ENCODE measurements around the gene EIF3L. TPM values are rescaled to one million over a fixed set of nuclear protein-coding genes. Genes with fewer than 3 reads are reported as not detected.

The EIF3L gene
- total and polyA plus RNA-seq, 2 donors (not counting 3 experiments of a cell fraction or from before 2014, with no cell fraction given) = 479 to 601 TPM

DNA sequence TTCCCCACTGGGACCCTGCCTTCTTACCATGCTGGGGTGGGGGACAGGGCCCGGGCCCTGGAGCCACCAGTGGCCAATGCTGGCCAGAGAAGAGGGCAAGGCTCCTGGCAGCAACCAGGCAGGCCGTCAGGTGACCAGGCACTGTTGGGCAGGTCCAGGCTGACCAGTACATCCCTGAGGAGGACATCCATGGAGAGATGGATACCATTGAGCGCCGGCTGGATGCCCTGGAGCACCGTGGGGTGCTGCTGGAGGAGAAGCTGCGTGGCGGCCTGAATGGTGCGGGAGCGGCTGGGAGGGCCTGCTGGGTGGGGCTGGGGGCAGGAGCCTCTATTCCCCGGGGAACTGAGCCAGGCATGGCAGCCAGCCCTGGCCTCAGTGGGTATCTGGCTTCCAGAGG lies 83.2 kb downstream of the EIF3L start:
- dilution Hi-C loops (cut with MboI; ENCODE audit: extremely low pct_ligation_motif_present, low sequenced_read_pairs) = no loop called here
- DNase-seq (ENCODE audit: low read depth, low spot score) (no peak), FAIRE-seq (no peak)
- H3K36me3 ChIP-seq (ENCODE audit: control insufficient read depth in 2 of 2, extremely low read depth in 1 of 2, insufficient read depth in 2 of 2, low read length in 2 of 2) = peaks cover 0 to 26% of the 10 kb centered on the region in 2 experiments
- no peaks in the 10 kb centered on the region for H3K9me3 ChIP-seq (replicated peaks; ENCODE audit: control insufficient read depth, insufficient read depth, low read length)
- peaks cover 29% of the 10 kb centered on the region for H3K4me1 ChIP-seq (ENCODE audit: control insufficient read depth, extremely low read depth, insufficient read depth, low read length)
- no peaks in the 10 kb centered on the region for H3K27me3 ChIP-seq (ENCODE audit: control insufficient read depth in 2 of 2, insufficient read depth in 2 of 2, low read length in 2 of 2)
- BruUV-seq (replicated peaks) = no TSS peak
- no peaks in the 10 kb centered on the region for H3K79me2 ChIP-seq (ENCODE audit: control insufficient read depth, insufficient read depth, low read length)
- ChIA-PET CTCF (interaction anchor here (2.3 to 4.7 kb wide), 3 partner anchors 27 to 114 kb away, joined by 17 to 48 read pairs (median 21); partner anchors contain the start of gene MICALL1), POLR2A (no interaction called here)
- H3K4me3 ChIP-seq (replicated peaks in 1 of 3; ENCODE audit: insufficient read depth in 1 of 3, low read depth in 1 of 3, low read length in 3 of 3) = no peak overlapping the region
- intact Hi-C loops (cut with micrococcal nuclease) = no loop called here
- H3K4me2 ChIP-seq (ENCODE audit: insufficient read depth, low read length) = no peak overlapping the region
- no peaks in the 10 kb centered on the region for H3K9me1 ChIP-seq (replicated peaks; ENCODE audit: control insufficient read depth, extremely low read depth, insufficient read depth, low read length)
- H2AFZ ChIP-seq (ENCODE audit: low read depth, low read length) = no peak overlapping the region
- H3K9ac ChIP-seq (replicated peaks; ENCODE audit: extremely low read depth, insufficient read depth, low read length) = no peak overlapping the region
- TF ChIP-seq POLR2AphosphoS5 (IDR thresholded peaks at IDR 0.05; ENCODE audit: insufficient read depth, low read depth, low read length) (no peak), JUN (IDR thresholded peaks at IDR 0.05; ENCODE audit: borderline replicate concordance, insufficient read depth, insufficient read length, low read depth) (no peak), MYC (IDR thresholded peaks at IDR 0.05; ENCODE audit: low read depth, low read length) (no peak), POLR2A (IDR thresholded peaks at IDR 0.05; ENCODE audit: low read depth, low read length) (no peak), GATA2 (IDR thresholded peaks at IDR 0.05; ENCODE audit: insufficient read depth, insufficient read length, low read depth, low read length) (no peak)
- TF ChIP-seq, protein P1, sequence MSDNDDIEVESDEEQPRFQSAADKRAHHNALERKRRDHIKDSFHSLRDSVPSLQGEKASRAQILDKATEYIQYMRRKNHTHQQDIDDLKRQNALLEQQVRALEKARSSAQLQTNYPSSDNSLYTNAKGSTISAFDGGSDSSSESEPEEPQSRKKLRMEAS (IDR thresholded peaks at IDR 0.05; ENCODE audit: insufficient read depth, insufficient read length) = no peak
- no peak overlapping the region for H3K27ac ChIP-seq (ENCODE audit: insufficient read depth, low read depth, low read length)
- no peaks in the 10 kb centered on the region for H4K20me1 ChIP-seq (replicated peaks; ENCODE audit: control insufficient read depth, extremely low read depth, insufficient read depth, low read length)

DNA sequence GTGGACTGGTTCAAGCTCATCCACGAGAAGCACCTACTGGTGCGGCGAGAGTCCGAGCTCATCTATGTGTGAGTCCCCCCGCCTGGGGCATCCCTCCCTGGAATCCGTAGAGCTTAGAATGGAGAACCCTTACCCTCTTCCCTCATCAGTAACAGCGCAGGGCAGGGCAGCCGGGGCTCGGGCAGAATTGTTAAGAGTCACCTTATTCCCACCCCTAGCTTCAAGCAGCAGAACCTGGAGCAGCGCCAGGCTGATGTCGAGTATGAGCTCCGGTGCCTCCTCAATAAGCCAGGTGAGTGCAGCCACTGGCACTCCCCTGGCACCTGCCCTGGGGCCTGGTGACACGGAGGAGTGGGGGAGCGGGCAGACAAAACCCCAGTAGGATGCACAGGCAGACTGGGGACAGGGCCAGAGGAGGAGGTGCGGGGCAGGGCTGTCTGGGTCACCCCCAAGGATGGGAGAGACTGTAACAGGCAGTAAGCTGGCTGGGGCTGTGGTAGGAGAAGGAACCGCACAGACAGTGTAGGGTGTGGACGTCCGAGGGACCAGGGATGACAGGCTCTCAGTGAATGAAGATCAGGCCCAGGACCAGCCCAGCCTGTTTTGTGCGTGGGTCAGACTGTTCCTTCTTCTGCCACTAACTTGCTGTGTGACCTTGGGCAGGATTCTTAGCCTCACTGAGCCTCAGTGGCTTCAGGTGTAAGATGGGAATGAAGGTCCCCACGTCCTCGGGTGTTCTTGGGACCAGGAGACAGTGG lies 83.8 kb downstream of the EIF3L start:
- Histone ChIP-seq H3K9me3 (replicated peaks; ENCODE audit: control insufficient read depth, insufficient read depth, low read length) (no peaks in the 10 kb centered on the region), H3K9ac (replicated peaks; ENCODE audit: extremely low read depth, insufficient read depth, low read length) (no peak overlapping the region), H3K79me2 (ENCODE audit: control insufficient read depth, insufficient read depth, low read length) (no peaks in the 10 kb centered on the region), H3K4me2 (ENCODE audit: insufficient read depth, low read length) (no peak overlapping the region), H4K20me1 (replicated peaks; ENCODE audit: control insufficient read depth, extremely low read depth, insufficient read depth, low read length) (no peaks in the 10 kb centered on the region), H3K4me3 (replicated peaks in 1 of 3; ENCODE audit: insufficient read depth in 1 of 3, low read depth in 1 of 3, low read length in 3 of 3) (no peak overlapping the region), H3K4me1 (ENCODE audit: control insufficient read depth, extremely low read depth, insufficient read depth, low read length) (peaks cover 29% of the 10 kb centered on the region), H3K36me3 (ENCODE audit: control insufficient read depth in 2 of 2, extremely low read depth in 1 of 2, insufficient read depth in 2 of 2, low read length in 2 of 2) (peaks cover 0 to 26% of the 10 kb centered on the region in 2 experiments), H2AFZ (ENCODE audit: low read depth, low read length) (no peak overlapping the region), H3K27me3 (ENCODE audit: control insufficient read depth in 2 of 2, insufficient read depth in 2 of 2, low read length in 2 of 2) (no peaks in the 10 kb centered on the region), H3K9me1 (replicated peaks; ENCODE audit: control insufficient read depth, extremely low read depth, insufficient read depth, low read length) (no peaks in the 10 kb centered on the region), H3K27ac (ENCODE audit: insufficient read depth, low read depth, low read length) (no peak overlapping the region)
- intact Hi-C loops (cut with micrococcal nuclease) = no loop called here
- ChIA-PET POLR2A (interaction anchor here (0.5 to 0.6 kb wide), 2 partner anchors 13 to 373 kb away, joined by 3 read pairs; no protein-coding TSS in a partner anchor), CTCF (interaction anchor here (1.6 to 4.7 kb wide), 6 partner anchors 13 to 116 kb away, joined by 5 to 48 read pairs (median 12); partner anchors contain the start of genes C22orf23, MICALL1 and POLR2F)
- FAIRE-seq (no peak), DNase-seq (ENCODE audit: low read depth, low spot score) (no peak)
- no peak for TF ChIP-seq MYC (IDR thresholded peaks at IDR 0.05; ENCODE audit: low read depth, low read length)
- TF ChIP-seq, protein P1 (IDR thresholded peaks at IDR 0.05; ENCODE audit: insufficient read depth, insufficient read length) = no peak
- TF ChIP-seq POLR2A (IDR thresholded peaks at IDR 0.05; ENCODE audit: low read depth, low read length) = no peak
- TF ChIP-seq JUN (IDR thresholded peaks at IDR 0.05; ENCODE audit: borderline replicate concordance, insufficient read depth, insufficient read length, low read depth) = no peak
- TF ChIP-seq EZH2 (IDR thresholded peaks at IDR 0.05; ENCODE audit: borderline replicate concordance, low read depth, low read length, severe bottlenecking) = no peak
- TF ChIP-seq FOS (IDR thresholded peaks at IDR 0.05; ENCODE audit: borderline replicate concordance, insufficient read depth, low read length) = no peak
- dilution Hi-C loops (cut with MboI; ENCODE audit: extremely low pct_ligation_motif_present, low sequenced_read_pairs) = no loop called here
- BruUV-seq (replicated peaks) = no TSS peak

Data from endothelial cell of umbilical vein (primary cell).